Endothelial cell of umbilical vein (primary cell): ENCODE results near the gene ZBTB46.
"Not testable (repeated sequence)": the region's sequence is repeated elsewhere in the genome, so short reads cannot be mapped to it uniquely, and the experiment has no call there.

Experiments used
- GATA2 ChIP-seq: IDR thresholded peaks from 2 replicates; pipeline ENCODE4 v1.7.0; 2011; ENCODE audit warnings: low read depth, mild to moderate bottlenecking, moderate library complexity, mixed read lengths, low read length; ENCODE audit not compliant: insufficient read length, insufficient read depth
- MYC ChIP-seq: IDR thresholded peaks from one replicate; pipeline ENCODE4 v1.6.1; 2011; ENCODE audit warnings: mild to moderate bottlenecking, low read depth, low read length
- POLR2A ChIP-seq: IDR thresholded peaks from 2 replicates; pipeline ENCODE4 v1.6.1; 2012; ENCODE audit warnings: low read depth, mild to moderate bottlenecking, control low read depth, low read length
- TF ChIP-seq, protein P1 (sequence below), 2 donors: IDR thresholded peaks; 1 replicate in 1 of 2; 2 replicates in 1 of 2; pipeline ENCODE4 v1.5.1; 2011; ENCODE audit warnings: low read length in 2 of 2, mild to moderate bottlenecking in 2 of 2, moderate library complexity in 2 of 2, control low read depth in 1 of 2, inconsistent platforms in 1 of 2, low read depth in 1 of 2; ENCODE audit not compliant: insufficient read depth in 1 of 2; ENCODE audit errors: extremely low read depth in 1 of 2

DNA sequence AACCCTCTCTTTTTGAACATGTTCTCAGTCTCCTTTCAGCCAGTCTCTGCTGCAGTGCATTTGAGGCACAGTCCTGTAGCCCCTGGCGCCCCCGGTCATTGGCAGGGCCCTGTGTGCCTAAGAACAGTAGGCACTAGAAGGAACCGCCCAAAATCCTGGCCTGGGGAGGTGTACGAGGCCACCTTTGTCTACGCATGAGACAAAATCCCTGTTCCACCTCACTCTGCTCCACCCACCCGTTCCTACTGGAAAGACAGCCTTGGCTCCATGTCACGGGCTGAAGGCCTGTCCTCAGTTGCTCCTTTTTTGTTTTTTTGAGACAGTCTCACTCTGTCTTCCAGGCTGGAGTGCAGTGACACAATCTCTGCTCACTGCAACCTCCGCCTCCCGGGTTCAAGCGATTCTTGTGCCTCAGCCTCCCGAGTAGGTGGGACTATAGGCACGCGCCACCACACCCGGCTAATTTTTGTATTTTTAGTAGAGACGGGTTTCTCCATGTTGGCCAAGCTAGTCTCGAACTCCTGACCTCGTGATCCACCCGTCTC is 100.8 kb downstream of the ZBTB46 start:
- TF ChIP-seq, protein P1, sequence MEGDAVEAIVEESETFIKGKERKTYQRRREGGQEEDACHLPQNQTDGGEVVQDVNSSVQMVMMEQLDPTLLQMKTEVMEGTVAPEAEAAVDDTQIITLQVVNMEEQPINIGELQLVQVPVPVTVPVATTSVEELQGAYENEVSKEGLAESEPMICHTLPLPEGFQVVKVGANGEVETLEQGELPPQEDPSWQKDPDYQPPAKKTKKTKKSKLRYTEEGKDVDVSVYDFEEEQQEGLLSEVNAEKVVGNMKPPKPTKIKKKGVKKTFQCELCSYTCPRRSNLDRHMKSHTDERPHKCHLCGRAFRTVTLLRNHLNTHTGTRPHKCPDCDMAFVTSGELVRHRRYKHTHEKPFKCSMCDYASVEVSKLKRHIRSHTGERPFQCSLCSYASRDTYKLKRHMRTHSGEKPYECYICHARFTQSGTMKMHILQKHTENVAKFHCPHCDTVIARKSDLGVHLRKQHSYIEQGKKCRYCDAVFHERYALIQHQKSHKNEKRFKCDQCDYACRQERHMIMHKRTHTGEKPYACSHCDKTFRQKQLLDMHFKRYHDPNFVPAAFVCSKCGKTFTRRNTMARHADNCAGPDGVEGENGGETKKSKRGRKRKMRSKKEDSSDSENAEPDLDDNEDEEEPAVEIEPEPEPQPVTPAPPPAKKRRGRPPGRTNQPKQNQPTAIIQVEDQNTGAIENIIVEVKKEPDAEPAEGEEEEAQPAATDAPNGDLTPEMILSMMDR (IDR thresholded peaks at IDR 0.05; ENCODE audit: extremely low read depth in 1 of 2, insufficient read depth in 1 of 2, low read depth in 1 of 2, low read length in 2 of 2) = not testable (repeated sequence)
- TF ChIP-seq GATA2, POLR2A, MYC: not testable (repeated sequence)
